Upper lobe of left lung (tissue), 4 donors: ENCODE results near the gene GBX2.

Source experiments
- CTCF ChIP-seq, 6 experiments: fragments of 450-650 bp in 4 of 6; fragments of 200-600 bp in 2 of 6; sonication (generic) in 2 of 6; IDR thresholded peaks; one replicate each; pipeline ENCODE4 v1.5.1; 2016 to 2019; ENCODE audit warnings: antibody characterized with exemption in 6 of 6
- EP300 ChIP-seq, 4 donors: sonication (generic); formaldehyde crosslinking; IDR thresholded peaks; one replicate each; pipeline ENCODE4 v1.5.1; 2017; ENCODE audit warnings: antibody characterized with exemption in 4 of 4, control low read depth in 2 of 4
- POLR2A ChIP-seq, 4 donors: fragments of 450-650 bp; IDR thresholded peaks; one replicate each; pipeline ENCODE4 v1.5.1; 2016 to 2017; ENCODE audit warnings: antibody characterized with exemption in 4 of 4, mild to moderate bottlenecking in 2 of 4
- POLR2AphosphoS5 ChIP-seq, 2 donors: sonication (generic); formaldehyde crosslinking; IDR thresholded peaks; one replicate each; pipeline ENCODE4 v1.5.1; 2017; ENCODE audit warnings: antibody characterized with exemption in 2 of 2

- no peak for TF ChIP-seq CTCF (IDR thresholded peaks at IDR 0.05)
- no peak for TF ChIP-seq POLR2A (IDR thresholded peaks at IDR 0.05)
- TF ChIP-seq POLR2AphosphoS5 (IDR thresholded peaks at IDR 0.05) = no peak
- no peak for TF ChIP-seq EP300 (IDR thresholded peaks at IDR 0.05)
Observed at GRCh38 chr2:236158969-236159777, 9.0 kb downstream of the GBX2 start.
